Heart left ventricle (tissue), 13 donors: Measurements from ENCODE around the gene UBE2K.

Experiments used
- POLR2A ChIP-seq, 2 donors: fragments of 450-650 bp; IDR thresholded peaks; one replicate each; pipeline ENCODE4 v1.6.1; 2017; ENCODE audit warnings: antibody characterized with exemption in 2 of 2, mild to moderate bottlenecking in 2 of 2, moderate library complexity in 2 of 2
- TF ChIP-seq, protein P1 (sequence below), 12 donors: fragments of 200-600 bp; sonication (generic) in 4 of 12; IDR thresholded peaks; one replicate each; pipeline versions ENCODE4 v1.5.0 to v1.8.0; 2018 to 2022; ENCODE audit warnings: antibody characterized with exemption in 12 of 12, mild to moderate bottlenecking in 5 of 12
- donor health status: ischemic (EF 13 %, LVEDD 7.1; RV severe dilation, severe dysfunction).
- donor health status: DM: no; HTN: yes; CAD: no.
- donor health status: DM: no; HTN: no; CAD: no.
- donor health status: ischemic (EF 25% LVEDD 6.9; RV normal size, moderate dysfunction).
- donor health status: ischemic (EF 25% LVEDD 5.7; RV mildly dilated, moderate dysfunction).
- donor health status: ischemic (EF 35%, LVEDD 5.7; RV mildly dilated, moderate dysfunction).
- donor health status: nonischemic (EF 11% LVEDD 7.7; RV severe dilation, severe dysfunction).
- donor health status: DM: yes; HTN: yes; CAD: no.
- donor health status: PGD.
- donor health status: ischemic (EF 29% LVEDD 5.4; RV normal size, mild dysfunction).
- donor health status: nonischemic (EF 23%, LVEDD 6.1; RV moderate dilation, normal function).

DNA sequence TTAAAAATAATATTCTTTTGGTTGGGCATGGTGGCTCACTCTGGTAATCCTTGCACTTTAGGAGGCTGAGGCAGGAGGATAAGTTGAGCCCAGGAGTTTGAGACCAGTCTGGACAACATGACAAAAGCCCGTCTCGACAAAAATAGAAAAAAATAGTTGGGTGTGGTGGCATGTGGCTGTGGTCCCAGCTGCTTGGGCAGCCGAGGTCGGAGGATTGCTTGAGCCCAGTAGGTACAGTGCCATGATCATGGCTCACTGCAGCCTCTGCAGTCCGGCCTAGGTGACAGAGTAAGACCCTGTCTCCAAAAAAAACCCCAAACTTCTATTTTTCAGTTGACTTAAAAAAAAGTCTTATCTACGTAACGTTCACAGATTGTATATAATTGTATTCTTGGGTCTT is 23.9 kb downstream of the UBE2K start:
- no peak for TF ChIP-seq POLR2A (IDR thresholded peaks at IDR 0.05)
- TF ChIP-seq, protein P1, sequence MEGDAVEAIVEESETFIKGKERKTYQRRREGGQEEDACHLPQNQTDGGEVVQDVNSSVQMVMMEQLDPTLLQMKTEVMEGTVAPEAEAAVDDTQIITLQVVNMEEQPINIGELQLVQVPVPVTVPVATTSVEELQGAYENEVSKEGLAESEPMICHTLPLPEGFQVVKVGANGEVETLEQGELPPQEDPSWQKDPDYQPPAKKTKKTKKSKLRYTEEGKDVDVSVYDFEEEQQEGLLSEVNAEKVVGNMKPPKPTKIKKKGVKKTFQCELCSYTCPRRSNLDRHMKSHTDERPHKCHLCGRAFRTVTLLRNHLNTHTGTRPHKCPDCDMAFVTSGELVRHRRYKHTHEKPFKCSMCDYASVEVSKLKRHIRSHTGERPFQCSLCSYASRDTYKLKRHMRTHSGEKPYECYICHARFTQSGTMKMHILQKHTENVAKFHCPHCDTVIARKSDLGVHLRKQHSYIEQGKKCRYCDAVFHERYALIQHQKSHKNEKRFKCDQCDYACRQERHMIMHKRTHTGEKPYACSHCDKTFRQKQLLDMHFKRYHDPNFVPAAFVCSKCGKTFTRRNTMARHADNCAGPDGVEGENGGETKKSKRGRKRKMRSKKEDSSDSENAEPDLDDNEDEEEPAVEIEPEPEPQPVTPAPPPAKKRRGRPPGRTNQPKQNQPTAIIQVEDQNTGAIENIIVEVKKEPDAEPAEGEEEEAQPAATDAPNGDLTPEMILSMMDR (IDR thresholded peaks at IDR 0.05), result no peak
